GM18868 (cell line): ENCODE measurements around the gene RASGEF1B.
"Not testable (repeated sequence)": the region's sequence is repeated elsewhere in the genome, so short reads cannot be mapped to it uniquely, and the experiment has no call there.

Experiments
- ATAC-seq: cut with Tn5 transposase; IDR thresholded peaks from one replicate; pipeline ENCODE4 v1.9.1; 2021; ENCODE audit warnings: mild to moderate bottlenecking, moderate library complexity; ENCODE audit not compliant: unreplicated experiment

Gene RASGEF1B

GRCh38 chr4:81432825-81433224, 38.9 kb downstream of the RASGEF1B start:
- no peak for ATAC-seq

DNA sequence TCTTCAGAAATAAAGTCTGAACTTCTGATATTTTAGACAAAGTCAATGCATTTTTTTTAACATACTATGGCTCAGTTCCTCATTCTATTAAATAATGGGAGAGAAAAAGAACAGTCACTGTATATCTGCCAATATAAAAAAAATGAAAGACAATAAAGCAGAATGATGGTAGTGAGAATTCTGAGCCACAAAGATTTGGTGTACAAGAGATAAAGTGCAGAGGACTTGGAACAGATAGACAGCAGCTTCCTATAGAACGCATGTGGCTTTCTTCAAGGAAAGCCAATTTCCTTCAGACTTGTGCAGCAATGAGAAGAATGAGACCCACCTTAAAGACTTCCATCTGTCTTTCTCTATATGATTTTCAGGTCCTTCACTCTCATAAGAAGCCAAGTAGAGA, 39.7 kb downstream of the RASGEF1B start:
- no peak for ATAC-seq

GRCh38 chr4:81429607-81430006, 42.1 kb downstream of the RASGEF1B start:
- ATAC-seq: no peak

DNA sequence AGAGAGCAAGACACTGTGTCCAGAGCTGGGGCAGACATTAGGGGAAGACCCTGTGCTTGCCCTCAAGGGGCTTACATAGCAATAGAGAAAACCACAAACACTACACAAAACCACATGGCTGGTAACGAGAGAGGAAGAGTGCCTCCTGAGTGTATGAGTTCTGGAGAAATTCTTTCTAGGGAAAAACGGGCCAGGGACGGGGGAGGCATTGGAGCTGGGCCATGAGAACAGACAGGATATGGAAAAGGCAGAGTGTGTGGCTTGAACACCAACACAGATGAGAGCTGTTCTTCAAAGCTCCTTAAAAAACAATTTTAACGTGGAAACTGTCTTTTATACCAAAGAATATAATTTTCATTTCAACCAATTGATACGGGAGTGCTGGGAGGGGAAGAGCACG, 42.7 kb downstream of the RASGEF1B start:
- no peak for ATAC-seq

DNA sequence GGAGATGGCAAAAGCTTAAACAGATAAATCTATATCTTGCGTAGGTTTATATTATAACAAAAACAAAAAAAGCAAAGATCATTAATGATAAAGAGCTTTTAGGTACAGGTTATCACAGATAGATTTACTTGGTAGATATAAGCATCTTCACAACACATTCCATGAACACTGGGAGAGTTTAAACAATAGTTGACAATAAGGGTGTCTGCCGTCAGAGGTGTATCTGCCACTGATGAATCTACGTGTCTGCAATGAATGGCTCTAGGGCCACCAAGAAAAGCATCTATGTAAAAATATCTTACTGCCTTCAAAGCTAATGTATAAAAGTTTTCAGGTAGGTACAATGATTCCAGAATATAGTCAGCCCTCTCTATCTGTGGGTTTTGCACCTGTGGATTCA, 43.7 kb downstream of the RASGEF1B start:
- no peak for ATAC-seq

DNA sequence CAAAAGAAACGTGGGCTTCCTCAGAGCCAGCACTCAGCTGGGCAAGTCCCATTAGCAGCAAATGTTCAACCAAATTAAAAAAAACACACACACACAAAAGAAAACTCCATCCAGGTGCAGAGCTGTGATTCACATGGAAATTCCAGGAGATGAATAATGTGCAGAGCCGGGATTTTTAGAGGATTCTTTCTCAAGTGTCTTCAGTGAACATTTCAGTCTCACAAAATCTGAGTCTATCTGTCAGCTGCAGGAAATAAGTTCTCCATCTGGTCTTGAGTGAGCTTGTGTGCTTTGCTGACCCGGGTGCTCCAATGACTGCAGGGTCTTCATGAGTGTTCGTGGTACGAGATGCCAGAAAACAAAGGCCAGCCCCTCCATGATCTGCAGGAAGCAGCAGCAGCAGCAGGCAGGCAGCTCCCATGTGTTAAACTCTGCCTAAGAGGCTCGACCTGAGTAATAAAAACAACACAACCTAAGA, 44.3 kb downstream of the RASGEF1B start:
- ATAC-seq: no peak

DNA sequence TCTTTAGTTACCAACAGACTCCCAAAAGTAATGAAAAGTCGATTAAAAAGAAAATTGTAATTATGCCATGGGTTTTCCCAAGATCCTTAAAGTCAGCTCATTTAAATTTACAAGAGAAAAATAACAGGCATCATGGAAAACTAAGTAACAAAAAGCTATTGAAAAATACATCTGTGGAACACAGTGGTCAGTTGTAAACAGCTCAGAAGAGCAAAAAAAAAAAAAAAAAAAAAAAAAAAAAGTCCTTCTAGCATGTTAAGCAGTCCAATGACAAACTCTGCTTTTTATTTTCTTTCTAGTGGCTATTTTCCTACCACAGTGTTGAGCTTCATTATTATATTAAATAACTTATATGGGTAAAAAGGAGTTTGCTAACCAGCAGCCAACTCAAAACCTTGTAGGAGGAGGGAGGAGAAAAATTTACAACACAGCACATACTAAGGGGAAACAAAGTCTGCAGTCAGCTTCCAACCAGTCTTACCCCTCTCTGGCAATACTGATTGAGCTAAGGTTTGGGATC, 44.9 kb downstream of the RASGEF1B start:
- ATAC-seq: no peak

DNA sequence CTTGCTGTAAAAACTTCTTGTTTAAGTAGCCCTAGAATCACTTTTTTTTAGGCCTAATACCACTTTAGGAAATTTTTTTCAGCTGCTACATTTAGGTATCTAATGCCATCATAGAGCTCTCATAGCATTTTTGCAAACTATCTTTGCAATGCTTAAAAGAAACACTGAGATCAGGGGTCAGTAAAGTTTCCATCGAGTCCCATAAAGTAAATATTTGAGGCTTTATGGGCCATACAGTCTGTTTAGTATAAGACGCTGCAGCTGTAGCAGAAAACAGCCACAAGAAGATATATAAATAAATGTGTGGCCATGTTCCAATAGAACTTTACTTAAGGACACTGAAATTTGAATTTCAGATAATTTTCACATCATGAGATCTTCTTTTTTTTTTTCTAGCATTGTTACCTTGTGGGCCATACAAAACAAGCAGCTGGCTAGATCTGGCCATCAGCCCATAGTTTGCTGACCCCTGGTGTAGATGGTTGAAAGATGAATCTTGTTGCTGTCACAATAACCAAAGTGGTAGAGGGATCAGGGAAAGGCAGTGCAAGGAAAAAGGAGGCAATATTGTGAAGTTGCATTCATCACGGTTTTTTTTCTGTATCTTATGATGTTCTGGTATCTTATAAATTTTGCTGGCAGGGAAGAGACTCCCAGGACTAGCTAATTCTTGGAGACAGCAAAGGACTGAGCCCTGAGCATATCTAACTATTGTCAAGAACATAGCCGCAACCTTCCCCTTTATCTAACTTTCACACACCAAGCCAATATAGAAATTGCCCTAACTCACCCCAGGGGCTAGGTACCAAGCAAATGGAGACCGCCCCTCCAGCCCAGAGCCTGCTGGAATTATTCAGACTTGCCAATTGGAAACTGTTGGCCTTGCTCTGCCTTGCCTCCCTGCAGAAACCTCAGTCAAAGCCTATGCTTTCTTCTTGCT, 46.6 kb downstream of the RASGEF1B start:
- no peak for ATAC-seq

DNA sequence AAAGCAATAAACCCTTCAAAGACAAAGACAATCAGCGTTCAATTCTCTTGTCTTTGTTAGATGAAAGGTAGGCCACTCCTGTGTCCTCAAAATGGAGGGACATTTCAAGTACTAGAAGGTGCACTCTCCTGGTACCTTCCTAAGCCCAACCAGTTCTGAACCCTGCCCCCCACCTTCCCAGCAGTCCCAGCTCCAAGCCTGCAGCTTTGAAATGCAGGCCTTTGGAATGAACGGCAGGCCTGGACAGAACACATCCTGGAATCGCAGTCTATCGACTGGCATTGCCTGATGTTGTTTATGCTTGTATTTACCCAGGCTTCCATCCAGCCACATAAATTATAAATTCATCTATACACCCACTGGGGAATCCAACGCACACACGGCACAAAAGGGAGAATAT, 47.4 kb downstream of the RASGEF1B start:
- no peak for ATAC-seq

GRCh38 chr4:81422595-81422994, 49.1 kb downstream of the RASGEF1B start:
- ATAC-seq: no peak

DNA sequence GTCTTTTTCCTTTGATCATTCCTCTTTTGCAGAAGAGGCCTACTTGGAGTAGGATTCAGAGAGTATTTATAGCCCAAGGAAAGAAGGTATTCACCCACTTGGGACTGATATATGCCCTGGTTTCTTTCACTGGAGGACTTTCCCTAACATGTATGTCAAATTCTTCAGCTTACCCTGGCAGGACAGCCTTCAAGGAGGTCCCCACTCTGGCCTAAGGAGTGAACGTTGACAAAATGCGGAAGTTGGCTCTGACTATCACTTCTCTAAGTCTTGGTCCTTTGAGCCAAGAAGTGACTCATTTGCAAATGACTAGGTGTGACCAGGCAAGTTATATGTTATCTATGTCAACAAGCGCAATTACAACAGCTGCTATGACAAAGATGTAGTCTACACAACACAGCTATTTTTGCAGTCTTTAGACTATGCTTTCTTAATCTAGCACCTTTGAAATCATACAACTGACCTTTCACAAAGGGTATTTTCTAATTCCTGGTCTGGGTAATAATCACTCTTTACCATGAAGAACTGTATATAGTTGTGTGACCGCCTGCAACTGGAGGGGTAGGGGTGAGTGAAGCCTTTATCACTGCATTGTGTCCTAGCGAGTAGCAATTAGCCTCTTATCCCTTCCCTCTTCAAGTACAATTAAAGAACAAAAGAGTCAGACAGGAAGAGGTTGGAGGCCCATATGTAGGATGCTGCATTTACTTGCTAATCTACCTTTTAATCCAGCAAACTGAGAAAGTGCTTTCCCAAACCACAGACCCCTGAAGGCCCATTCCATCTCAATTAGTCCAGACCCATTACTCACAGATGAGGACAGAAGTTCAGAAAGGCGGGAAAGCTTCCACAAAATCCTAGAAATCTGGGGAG, 50.1 kb downstream of the RASGEF1B start:
- peak; percentile 99 for ATAC-seq

DNA sequence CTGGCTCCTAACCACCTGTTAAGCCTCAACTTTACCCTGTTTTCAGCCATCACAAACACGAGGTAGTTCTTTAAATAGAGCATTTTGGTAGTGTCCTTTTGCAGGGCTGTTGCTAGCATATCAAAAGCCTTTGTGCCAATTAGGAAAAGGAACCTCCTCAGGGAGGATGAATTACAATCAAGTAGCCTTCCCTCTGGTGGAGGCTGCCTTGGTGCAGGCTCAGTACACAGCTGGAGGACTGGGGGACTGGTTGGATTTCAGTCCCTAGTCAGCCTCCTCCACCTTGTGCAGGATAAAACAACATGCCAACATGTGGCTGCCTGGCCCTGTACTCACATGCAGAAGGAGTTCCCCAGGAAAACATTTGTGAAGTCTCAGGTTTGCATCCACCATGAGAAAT, 53.1 kb downstream of the RASGEF1B start:
- ATAC-seq: no peak

GRCh38 chr4:81412946-81413495, 58.7 kb downstream of the RASGEF1B start:
- no peak for ATAC-seq

GRCh38 chr4:81410680-81411079, 61.0 kb downstream of the RASGEF1B start:
- ATAC-seq: no peak

- no peak for ATAC-seq
These were observed 61.9 kb downstream of the RASGEF1B start for GRCh38 chr4:81409836-81410235.

DNA sequence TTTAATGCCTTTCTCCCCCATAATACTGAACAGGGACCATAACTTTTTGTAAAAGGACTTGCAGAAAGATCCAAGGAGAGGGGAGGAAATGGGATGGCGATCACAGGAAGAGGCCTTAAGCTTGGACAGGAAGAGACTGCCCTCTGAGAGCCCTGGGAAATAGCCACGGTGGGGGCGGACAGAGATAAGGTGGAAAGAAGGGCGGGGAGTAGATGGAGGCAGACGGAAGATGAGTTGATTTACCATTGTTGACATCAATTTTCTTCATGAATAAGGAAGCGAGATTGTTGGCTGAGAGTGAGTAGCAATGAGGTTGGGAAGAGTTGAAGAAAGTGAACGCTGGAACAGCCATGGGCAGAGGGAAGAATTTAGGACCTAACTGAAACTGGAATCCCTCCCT, 63.4 kb downstream of the RASGEF1B start:
- ATAC-seq: no peak

DNA sequence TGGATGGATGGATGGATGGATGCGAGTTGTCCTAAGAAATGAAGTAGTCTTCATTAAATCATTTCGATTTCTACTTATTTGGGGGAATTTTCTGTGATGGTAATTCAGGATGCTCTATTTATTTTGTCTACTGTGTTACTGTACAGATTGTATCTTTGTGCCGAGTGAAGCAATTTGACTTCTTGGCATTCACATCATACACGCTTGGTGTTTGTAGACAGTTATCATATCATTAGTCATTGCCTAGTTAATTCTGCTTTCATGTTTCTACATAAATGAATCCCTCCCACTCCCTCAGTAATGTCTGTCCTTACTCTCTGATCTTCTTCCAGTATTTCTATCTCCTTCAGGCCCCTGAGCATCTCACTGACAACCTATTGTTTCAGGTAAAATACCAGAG, 64.0 kb downstream of the RASGEF1B start:
- ATAC-seq: no peak

DNA sequence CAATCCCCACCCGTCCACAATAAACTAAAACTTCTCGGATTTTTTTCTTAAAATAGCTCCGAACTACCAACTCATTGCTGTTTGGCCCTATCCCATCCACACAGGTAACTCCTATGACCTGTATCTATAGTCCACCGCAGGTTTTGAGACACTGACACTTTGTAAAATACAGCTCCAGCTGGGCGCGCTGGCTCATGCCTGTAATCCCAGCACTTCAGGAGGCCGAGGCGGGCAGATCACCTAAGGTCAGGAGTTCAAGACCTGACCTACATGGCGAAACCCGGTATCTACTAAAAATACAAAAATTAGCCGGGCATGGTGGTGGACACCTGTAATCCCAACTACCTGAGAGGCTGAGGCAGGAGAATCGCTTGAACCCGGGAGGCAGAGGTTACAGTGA, 65.2 kb downstream of the RASGEF1B start:
- ATAC-seq: not testable (repeated sequence)

DNA sequence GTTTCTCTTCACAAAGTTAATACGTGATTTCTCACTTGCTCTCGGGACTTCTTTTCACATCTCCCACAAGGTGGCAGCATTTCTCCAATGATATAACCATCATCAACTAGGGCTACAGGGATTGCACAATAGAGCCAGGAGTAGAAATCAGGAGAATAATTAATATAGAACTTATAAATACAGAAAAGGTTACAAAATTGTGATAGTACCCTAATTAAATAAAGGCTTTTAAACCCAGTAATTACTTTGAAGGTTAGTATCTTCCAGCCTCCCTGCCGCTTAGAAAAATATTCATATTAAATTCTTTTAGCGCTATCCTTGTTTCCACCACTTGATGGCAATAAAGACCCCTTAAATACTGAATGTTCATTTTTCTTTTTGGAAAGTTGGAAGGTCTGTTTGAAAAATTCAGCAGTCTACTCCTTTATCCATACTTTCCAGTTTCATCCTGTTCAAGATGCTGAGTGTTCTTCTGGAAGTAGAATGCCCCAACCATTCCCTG, 65.8 kb downstream of the RASGEF1B start:
- peak; percentile 85 for ATAC-seq

- ATAC-seq: no peak
These were observed 67.0 kb downstream of the RASGEF1B start for GRCh38 chr4:81404741-81405140.

- ATAC-seq: no peak
These were observed 67.4 kb downstream of the RASGEF1B start for GRCh38 chr4:81404294-81404693.
